Activated CD4-positive, CD25-positive, alpha-beta regulatory T cell treated with anti-CD3 and anti-CD28 coated beads, Interleukin-2, amount 50 U/mL, for 72 hours (primary cell): ENCODE results near the gene ARPC1B.
"Not testable (repeated sequence)": the region's sequence is repeated elsewhere in the genome, so short reads cannot be mapped to it uniquely, and the experiment has no call there.

Experiments used
- DNase-seq: peaks from one replicate; pipeline ENCODE4 v3.0.0; 2021

Gene ARPC1B

GRCh38 chr7:99392046-99392445 is 17.5 kb downstream of the ARPC1B start:
- no peak for DNase-seq

- DNase-seq, result peak; percentile 78
Measured at GRCh38 chr7:99392659-99393354, 18.3 kb downstream of the ARPC1B start.

DNA sequence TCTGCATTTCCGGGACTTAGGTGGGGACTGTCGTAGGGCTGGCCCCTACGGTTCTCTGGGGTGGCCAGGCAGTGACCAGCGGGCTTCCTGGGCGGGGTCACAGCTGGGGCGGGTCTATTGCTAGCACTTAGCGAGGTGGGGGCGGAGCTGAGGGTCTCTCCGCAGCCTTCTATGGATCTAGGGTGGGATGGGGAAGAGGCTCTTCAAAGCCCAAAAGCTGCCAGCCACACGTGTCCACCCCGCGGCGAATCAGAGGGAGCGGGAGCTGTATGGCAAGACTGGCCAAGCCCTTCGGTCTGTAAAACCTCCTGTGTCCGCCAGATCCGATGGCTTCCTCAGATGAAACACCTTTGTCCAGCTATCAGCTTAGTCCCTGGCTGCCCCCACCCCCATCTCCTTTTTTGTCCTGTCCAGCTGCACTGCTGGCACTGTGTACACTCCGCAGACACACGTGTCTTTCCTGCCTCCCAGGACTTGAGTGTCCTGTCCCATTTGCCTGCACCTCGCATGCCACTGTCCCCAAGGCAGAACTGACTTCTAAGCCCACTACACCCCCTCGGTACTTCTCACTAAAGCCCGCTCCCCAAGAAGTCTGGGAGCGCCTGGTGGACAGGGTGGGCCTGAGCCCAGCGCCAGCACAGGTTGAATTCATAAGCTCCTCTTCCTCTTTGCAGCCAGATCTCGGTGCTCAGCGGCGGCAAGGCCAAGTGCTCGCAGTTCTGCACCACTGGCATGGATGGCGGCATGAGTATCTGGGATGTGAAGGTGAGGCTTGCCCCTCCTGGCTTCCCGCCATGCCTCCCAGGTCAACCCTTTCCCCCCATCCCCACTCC is 19.0 kb downstream of the ARPC1B start:
- no peak for DNase-seq

DNA sequence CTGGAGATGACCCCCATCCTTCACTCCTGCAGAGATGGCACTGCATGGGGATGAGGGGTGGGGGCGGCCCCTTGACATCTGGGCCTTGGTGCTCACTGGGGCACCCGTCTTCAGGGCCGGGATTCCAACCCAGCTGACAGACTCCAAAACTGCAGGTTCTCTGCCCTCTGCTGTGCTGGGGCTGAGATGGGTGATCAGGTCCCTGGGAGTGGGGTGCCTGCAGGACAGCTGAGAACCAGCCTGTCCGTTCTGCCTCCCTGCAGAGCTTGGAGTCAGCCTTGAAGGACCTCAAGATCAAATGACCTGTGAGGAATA is 19.6 kb downstream of the ARPC1B start:
- no peak for DNase-seq

DNA sequence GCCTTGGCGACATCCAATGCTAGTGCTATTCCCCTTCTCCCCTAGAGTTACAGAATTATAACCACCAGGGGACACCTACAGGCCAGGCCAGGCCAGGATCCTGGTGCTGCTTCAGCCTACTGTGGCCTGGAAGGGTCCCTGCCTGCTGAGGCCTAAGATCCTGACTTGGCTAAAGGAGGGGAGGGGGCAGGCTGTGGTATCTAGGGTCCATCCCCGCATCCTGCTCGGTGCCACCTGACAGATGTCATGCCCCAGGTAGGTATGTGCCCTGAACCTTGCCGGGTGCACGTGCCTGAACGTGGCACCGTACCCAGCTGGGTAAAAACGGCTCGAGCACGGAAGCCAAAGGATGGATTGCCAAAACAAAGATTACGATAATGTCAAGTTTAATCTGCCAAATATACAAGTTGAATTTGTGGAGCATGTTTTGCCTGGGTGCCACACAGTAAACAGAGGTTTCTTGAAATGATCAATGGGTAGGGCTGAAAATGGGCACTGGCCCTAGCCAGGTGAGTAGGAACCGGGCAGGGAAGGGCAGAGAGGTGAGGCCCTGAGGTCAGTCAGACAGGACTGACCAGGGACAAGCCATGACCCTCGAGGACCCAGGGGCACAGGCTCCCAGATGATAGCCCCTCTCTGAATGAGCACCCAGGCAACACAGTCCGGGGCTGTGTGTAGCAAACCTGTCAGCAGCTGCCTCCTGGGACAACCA is 21.2 kb downstream of the ARPC1B start:
- DNase-seq, result no peak

DNA sequence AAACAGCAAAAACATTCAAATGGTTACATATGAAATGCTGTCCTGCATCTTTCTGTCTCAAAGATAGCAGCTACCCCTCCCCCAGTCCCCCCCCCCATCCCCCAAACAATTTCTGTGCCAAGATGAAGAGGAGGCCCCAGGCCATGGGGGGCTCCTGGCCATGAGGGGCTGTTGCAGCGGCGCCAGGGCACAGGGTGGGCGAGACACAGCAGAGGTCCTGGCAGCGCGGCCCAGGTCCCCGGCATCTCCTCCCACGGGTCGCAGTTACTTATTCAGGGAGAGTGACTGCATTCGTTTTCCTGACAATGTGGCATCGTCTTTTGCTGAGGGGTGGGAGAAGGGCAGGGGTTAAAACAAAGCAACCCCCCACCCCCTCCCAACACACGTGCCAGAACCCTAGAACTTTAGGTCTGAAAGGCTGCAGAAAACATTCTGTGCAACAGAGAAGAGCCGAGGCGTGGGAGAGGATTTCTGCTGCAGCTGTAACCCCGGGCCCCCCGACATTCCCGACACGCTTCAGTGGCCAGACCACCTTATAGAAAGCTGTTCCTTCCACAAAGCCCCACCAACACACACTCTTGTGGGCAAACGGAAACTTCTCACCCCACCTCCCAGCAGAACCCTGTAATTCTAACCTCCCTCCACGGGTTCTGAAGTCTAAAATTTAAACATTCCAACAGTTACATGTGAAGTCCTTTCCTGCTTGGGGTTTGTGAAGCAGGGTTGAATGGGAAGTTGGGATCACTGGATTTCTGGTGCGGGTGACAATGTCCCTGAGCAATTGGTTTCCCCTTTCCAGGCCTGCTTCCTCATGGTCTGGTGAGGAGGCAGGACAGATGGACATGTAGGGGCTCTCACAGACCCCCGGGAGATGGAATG is 22.1 kb downstream of the ARPC1B start:
- DNase-seq, result no peak

DNA sequence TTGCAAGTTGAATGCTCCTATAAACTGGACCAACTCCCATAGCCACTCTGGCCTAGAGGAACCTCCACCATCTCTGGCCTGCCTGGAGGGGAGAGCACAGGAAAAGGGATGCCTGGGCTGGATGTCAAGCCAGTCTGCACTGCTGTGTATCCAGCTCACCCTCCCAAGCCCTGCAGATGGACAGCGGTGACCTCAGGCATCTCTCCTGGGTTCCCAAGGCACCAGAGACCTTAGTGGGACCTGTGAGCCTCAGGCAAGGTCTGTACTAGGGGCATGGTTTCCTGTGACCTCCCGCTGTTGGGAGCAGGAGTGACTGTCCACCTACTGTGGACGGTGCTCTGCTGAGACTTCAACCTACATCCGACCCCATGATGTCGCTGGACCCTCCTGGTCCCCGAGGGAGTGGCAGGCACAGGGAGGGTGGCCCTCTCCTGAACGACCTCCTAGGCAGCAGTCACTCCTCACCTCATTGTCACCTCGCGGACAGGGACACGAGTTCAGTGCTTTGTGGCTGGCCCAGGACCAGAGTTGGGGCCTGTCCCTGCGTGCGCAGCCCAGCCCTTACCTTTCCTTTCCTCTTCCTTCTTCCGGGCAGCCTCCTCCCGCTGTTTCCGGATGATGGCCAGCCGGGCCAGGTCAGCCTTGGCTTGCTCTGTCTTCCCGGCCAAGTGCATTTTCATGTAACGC is 22.9 kb downstream of the ARPC1B start:
- no peak for DNase-seq

DNA sequence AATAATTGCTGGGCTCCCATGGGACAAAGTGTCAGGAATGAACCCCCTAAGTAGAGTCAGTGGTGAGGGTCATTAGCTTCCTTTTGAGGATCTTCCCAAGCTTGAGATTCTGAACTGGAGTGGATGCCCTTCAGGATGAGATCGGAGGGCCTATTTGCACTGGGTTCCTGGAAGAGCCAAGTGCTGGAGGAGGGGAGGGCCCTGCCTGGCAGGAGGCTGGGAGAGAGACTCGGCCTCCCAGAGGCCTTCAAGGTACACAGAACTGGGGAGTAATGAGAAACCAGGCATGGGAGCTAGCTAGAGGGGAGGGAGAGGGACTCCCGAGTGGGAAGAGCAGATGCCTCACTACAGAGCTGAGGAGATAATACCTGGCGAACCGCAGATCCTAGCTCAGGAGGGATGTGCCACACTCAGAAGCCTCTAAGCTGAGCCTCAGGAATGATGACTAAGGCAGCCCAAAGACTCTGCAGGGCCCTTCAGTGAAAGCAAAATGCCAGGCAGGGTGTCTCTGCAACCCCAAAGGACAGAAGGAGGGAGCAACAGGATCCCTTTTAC is 24.4 kb downstream of the ARPC1B start:
- DNase-seq, result no peak

DNA sequence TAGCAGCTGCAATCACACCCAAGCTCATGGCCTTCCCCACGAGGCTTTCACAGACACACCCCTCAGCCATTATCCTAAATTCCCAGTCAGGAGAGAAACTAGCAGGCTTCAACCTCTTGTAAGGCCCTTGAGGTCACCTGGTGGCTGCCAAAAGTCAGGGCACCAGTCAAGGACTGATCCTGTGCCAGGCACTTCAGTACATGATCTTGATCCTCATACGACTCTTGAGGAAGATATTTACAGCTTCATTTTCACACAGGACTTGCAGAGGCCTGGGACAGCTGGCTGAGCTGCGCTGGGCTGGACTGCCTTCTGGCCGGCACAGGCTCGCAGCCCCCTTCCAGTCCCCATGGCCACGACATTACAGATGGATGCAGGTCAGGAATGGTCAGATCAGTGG is 25.1 kb downstream of the ARPC1B start:
- DNase-seq, result no peak

DNA sequence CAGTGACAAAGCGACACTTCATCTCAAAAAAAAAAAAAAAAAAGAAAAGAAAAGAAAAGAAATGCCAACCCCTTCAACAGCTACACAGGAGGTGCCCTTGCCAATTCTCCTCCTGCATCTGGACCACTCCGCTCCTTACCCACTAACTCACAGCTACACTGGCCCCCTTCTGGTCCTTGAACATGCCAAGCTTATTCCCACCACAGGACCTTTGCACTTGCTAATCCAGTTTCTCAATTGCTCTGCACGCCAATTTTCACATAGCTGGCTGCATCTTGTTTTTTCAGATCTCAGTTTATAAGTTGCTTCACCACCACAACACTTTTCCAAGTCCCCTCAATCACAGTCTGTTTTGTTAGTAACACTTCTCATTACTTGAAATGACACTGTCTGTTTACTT is 28.3 kb downstream of the ARPC1B start:
- no peak for DNase-seq

DNA sequence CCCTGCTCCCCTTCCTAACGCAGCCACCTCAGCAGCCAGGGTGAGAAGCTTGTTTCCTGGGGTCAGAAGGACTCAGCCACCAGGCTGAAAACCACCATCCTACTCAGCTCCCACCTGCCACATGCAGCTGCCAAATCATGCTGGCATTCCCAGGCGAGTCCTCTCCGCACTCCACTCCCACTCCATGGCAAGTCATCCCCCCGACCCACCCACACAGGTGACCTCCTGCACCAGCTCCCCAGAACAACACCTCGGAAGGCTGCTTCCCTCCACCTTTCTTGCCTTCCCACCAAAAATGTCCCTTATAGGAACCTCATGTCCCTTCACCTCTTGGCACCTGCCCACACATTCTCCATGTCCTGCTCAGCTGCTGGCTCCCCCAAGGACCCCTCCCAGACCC is 29.2 kb downstream of the ARPC1B start:
- DNase-seq, result no peak

DNA sequence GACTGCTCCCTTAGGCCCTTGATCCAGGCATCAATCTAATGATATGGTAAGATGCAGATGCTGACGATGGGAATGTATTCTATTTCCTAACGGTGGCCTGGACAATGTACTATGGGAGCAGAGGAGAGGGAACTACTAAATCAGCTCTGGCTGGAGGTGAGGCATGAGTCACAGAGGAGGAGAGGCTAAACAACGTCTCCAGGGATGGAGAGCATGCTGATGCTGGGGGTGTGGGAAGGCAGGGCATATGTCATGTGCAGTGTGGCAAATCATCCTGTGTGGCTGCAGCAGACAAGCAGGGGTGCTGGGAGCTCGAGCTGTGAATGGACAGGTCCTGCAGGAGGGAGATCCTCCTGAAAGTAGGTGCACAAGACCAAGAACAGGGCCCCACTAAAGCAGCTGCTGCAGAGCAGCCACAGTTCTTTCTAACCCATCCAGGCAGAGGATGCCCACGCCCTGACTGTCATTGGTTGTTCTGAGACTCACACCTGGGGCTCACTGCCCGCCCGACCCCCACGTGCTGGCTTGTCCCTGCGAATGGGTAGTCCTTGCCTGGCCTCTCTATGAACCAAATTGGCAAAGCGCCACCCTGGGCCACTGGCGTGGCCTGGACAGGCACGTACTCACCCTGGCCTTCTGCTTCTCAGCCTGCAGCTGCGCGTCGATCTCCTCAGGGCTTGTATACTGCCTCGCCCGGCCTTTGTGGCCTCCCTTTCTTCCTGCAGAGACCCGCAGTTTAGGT is 29.9 kb downstream of the ARPC1B start:
- DNase-seq, result no peak

DNA sequence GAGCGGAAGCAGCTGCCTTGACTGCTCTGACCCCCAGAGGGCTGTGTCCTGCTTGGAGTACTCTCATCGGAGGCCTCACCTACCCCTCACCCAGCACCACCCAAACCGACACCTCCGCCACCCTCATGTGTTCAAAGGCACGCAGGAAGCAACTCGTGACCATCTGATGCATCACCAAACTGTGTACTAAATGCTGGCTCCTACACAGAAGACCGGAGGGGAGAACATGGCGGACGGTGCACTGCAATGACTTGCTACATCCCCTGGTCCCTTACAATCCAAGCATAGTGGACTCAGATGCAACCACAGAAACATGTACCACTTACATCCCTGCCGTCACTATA is 30.4 kb downstream of the ARPC1B start:
- no peak for DNase-seq

- DNase-seq, result no peak
Measured at GRCh38 chr7:99406557-99406956, 32.0 kb downstream of the ARPC1B start.

- peak; percentile 41 for DNase-seq
Measured at GRCh38 chr7:99407872-99408378, 33.4 kb downstream of the ARPC1B start.

DNA sequence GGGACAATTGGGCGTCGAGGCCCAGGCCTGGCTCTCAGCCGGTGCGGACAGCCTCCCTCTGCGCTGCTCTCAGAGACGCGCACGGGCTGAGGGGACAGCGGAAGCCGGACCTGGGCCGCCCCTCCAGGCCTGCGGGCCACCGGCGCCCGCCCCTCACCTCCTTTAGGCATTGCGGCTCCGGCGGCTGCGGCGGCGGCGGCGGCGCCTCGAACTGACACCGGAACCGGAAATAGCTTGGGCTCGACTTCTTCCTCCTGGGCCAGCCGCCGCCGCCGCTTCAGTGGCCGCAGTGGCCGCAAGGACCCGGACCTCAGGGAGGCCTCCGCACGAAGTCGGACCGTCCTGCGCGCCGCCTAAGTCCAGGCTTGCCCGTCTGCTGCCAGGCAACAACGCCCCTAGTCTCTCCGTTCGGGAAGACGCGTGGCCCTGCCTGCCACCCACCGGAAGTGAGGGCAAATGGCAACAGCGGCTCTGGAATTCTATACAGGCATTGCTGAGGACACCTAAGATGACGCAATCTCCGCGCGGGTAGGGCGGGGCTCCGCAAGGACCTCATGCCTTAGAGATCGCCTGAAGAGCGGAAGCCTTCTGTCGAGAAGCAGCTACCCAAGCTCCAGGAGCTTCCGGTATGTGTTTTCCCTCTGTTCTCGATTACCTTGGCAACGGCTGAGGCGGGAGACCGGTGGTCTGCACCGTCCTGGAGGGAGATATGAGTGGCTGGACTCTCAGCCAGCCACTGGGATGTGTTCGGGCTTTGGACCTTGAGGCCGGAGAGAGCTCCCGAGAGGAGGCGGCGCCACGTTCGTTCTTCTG is 34.1 kb downstream of the ARPC1B start, which contains the start of the genes BUD31 and PDAP1:
TSS of gene BUD31 (plus strand) at position 591 of the 813 bp plus-strand sequence. CDS start 2,124 bp downstream, outside the sequence.
TSS of gene PDAP1 (minus strand) at position 219 of the 813 bp plus-strand sequence. CDS start at position 170, 49 bp downstream.
- peak; percentile 91 for DNase-seq

DNA sequence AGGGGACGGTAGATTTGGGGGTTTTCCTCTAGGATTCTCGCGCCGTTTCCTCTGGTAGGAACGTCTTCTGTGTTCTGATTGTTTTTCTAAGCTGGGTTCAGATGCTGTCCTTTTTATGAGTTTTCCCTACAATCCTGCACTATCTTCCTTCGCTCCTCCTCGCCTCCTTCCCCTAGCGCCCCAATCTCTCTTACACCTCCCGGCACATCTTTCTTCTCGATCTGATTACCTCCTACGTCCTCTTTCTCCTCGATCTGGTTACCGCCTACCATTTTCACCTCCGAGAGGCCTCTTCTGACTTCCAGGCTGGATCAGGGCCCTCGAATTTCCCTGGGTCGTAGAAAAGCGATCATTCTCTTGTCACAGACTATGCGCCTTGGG is 34.7 kb downstream of the ARPC1B start:
- DNase-seq, result no peak

DNA sequence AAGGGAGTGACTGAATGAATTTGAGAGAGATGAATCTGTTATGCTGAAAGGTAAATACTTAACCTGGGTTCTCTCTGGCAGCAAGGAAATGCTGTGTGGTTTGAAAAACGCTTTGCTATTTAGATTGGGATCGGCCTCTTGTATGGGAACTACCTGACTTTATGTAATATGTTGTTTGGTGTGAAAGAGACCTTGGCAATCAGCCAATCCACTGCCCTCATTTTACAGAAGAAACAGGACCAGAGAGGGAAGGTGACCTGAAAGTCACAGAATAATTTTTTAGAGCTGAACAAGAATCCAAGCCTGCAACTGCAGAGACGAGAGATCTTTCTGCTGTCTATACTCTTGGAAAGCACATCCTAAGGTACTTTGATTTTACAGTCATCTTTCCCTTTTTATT is 35.3 kb downstream of the ARPC1B start:
- DNase-seq, result no peak

DNA sequence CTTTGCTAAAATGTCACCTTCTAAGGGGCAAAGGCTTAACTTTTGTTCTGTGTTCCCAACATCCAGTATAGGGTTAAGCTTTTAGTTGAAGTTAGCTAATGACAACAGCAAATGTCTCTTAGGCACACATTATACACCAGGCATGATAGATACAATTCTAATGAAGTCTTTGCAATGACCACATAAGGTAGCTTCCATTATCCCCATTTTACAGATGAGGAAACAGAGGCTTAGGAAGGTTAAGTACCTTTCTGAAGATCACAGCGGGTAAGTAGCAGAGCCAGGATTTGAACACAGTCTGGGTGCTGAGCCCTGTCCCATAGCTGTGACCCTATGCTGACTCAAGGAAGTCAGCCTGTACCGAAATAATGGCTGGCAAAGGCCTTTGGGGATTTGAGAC is 36.1 kb downstream of the ARPC1B start:
- no peak for DNase-seq

GRCh38 chr7:99415513-99416127 is 41.1 kb downstream of the ARPC1B start:
- DNase-seq, result not testable (repeated sequence)
